ENCODE results near the gene MSI2. TPM values are rescaled to one million over a fixed set of nuclear protein-coding genes. Genes with fewer than 3 reads are reported as not detected.

MSI2 gene
- total RNA-seq, 4 donors from 2014 or later: 14.9 to 24.4 (median 19.8) TPM

GRCh38 chr17:57705921-57706695 lies 449.8 kb downstream of the MSI2 start:
- ATAC-seq (ENCODE audit: low FRiP score) (no peak), DNase-seq (ENCODE audit: low spot score) (no peak)
- TF ChIP-seq, protein P1, sequence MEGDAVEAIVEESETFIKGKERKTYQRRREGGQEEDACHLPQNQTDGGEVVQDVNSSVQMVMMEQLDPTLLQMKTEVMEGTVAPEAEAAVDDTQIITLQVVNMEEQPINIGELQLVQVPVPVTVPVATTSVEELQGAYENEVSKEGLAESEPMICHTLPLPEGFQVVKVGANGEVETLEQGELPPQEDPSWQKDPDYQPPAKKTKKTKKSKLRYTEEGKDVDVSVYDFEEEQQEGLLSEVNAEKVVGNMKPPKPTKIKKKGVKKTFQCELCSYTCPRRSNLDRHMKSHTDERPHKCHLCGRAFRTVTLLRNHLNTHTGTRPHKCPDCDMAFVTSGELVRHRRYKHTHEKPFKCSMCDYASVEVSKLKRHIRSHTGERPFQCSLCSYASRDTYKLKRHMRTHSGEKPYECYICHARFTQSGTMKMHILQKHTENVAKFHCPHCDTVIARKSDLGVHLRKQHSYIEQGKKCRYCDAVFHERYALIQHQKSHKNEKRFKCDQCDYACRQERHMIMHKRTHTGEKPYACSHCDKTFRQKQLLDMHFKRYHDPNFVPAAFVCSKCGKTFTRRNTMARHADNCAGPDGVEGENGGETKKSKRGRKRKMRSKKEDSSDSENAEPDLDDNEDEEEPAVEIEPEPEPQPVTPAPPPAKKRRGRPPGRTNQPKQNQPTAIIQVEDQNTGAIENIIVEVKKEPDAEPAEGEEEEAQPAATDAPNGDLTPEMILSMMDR (IDR thresholded peaks at IDR 0.05): no peak

DNA sequence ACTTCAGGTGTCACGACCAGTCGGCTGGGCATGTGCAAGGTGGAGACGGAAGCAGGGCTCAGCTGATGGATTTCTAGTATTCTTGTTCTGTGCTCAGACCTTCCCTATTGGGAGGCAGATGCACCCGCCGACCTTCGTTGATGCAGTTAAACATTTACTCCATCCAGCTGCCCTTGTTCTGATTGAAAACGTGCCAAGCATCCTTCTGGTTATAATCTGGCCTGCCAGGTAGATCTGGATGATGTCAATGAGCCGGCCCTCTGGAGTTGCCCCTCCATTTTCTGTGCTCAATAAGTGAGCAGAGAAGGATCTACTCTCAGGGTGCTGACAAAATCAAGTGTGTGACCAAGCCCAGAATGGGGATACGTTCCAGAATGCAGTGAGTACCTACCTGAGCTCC lies 450.4 kb downstream of the MSI2 start:
- ATAC-seq (ENCODE audit: low FRiP score): no peak
- TF ChIP-seq, protein P1 (IDR thresholded peaks at IDR 0.05): no peak
- DNase-seq (ENCODE audit: low spot score): no peak

GRCh38 chr17:57707892-57708291 lies 451.6 kb downstream of the MSI2 start:
- TF ChIP-seq, protein P1 (IDR thresholded peaks at IDR 0.05): no peak
- DNase-seq (ENCODE audit: low spot score) (no peak), ATAC-seq (ENCODE audit: low FRiP score) (no peak)

GRCh38 chr17:57708410-57708809 lies 452.1 kb downstream of the MSI2 start:
- no peak for ATAC-seq (ENCODE audit: low FRiP score)
- no peak for DNase-seq (ENCODE audit: low spot score)
- TF ChIP-seq, protein P1 (IDR thresholded peaks at IDR 0.05): no peak

DNA sequence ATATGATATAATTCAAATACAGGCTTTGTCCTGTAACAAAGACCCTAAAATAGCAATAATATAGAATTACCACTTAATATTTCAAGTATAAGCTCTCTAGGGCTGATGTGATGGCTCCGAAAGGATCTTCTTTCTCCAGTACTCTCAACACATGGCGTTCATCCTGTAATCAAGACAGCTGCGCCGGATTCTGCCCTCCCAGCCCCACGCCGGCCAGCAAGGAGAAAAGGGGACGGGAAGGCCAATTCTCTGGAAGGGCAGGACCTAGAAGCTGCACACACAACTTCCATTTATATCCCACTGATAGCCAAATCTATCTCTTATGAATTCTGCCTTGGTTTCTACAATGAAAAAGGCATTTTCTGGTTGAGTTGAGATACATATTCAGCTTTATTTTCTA lies 456.8 kb downstream of the MSI2 start:
- DNase-seq (ENCODE audit: low spot score): no peak
- no peak for ATAC-seq (ENCODE audit: low FRiP score)
- TF ChIP-seq, protein P1 (IDR thresholded peaks at IDR 0.05): no peak

DNA sequence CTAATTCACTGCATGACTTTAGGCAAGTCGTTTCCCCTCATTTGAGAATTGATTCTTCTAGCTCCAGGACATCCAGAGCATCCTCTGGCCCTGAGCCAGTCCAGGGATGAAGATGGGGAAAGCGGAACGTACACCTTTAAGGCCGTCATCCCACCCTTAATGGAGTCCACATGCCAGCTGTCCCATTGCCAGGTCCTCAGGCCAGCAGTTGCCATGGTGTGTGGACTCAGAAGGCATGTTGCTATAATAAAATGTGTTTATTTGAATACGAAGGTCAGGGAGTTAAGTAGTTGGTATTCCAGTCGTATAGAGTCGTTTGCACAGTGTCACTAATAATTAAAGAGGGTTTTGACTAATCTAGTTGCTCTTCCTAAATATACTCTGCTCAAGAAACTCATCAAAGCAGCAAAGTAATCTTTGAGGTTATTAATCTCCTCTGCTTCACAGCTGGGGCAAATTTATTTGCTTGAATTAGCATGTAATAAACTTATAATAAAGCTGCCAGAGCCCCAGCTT lies 458.4 kb downstream of the MSI2 start:
- TF ChIP-seq, protein P1 (IDR thresholded peaks at IDR 0.05): no peak
- ATAC-seq (ENCODE audit: low FRiP score) (no peak), DNase-seq (ENCODE audit: low spot score) (no peak)

DNA sequence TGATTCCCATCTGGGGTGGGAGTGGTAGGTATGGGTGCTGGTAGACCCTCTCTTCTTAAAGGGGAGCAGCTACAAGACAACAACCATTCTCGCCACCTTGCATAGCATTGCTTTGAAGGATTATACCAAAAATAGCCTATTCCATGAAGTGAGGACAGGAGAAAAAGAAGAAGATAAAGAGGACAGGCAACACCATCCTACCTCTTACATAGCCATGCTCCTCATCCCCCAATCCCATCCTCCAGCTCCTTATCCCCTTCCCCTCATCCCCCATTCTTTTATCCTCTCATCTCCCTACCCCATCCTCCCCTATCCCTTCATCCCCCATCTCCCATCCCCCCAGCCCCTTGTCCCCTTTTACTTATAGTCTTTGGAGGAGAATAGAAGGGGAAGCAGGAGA lies 459.7 kb downstream of the MSI2 start:
- DNase-seq (ENCODE audit: low spot score): no peak
- ATAC-seq (ENCODE audit: low FRiP score): no peak
- TF ChIP-seq, protein P1 (IDR thresholded peaks at IDR 0.05): no peak
